H9 (cell line): ENCODE results near the gene BANP. TPM values are rescaled to one million over a fixed set of nuclear protein-coding genes. Genes with fewer than 3 reads are reported as not detected.
"Not testable (repeated sequence)": the region's sequence is repeated elsewhere in the genome, so short reads cannot be mapped to it uniquely, and the experiment has no call there.

Experiments
- DNase-seq: peaks from one replicate; pipeline ENCODE4 v3.0.0-alpha.2; 2017
- H2AFZ ChIP-seq: one replicate; pipeline ENCODE4 v1.6.1; 2013; ENCODE audit warnings: mild to moderate bottlenecking, low read length, control low read depth, moderate library complexity
- H2AK5ac ChIP-seq: 2 replicates; pipeline ENCODE4 v1.6.1; 2013; ENCODE audit warnings: low read length, control low read depth, mixed read lengths; ENCODE audit not compliant: insufficient read length
- H2BK120ac ChIP-seq: one replicate; pipeline ENCODE4 v1.6.1; 2013; ENCODE audit warnings: low read depth, mild to moderate bottlenecking, low read length, control low read depth, inconsistent platforms; ENCODE audit not compliant: poor library complexity, severe bottlenecking
- H2BK12ac ChIP-seq: 2 replicates; pipeline ENCODE4 v1.6.1; 2013; ENCODE audit warnings: low read length, control low read depth, mixed read lengths, low read depth; ENCODE audit not compliant: insufficient read length
- H2BK15ac ChIP-seq: 2 replicates; pipeline ENCODE4 v1.6.1; 2013; ENCODE audit warnings: low read depth, low read length, control low read depth
- H2BK20ac ChIP-seq: one replicate; pipeline ENCODE4 v1.6.1; 2013; ENCODE audit warnings: low read depth, mild to moderate bottlenecking, low read length, control low read depth, inconsistent platforms; ENCODE audit not compliant: poor library complexity, severe bottlenecking
- H2BK5ac ChIP-seq: 2 replicates; pipeline ENCODE4 v1.6.1; 2013; ENCODE audit warnings: low read length, control low read depth, mixed read lengths; ENCODE audit not compliant: insufficient read length
- H3K14ac ChIP-seq: 2 replicates; pipeline ENCODE4 v1.6.1; 2013; ENCODE audit warnings: low read length, control low read depth; ENCODE audit not compliant: insufficient read depth
- H3K18ac ChIP-seq: 2 replicates; pipeline ENCODE4 v1.6.1; 2013; ENCODE audit warnings: low read depth, mild to moderate bottlenecking, mixed read lengths, low read length, control low read depth; ENCODE audit not compliant: insufficient read length
- H3K23ac ChIP-seq: 2 replicates; pipeline ENCODE4 v1.6.1; 2013; ENCODE audit warnings: low read length, control low read depth, mixed read lengths, low read depth; ENCODE audit not compliant: insufficient read length
- H3K23me2 ChIP-seq: 2 replicates; pipeline ENCODE4 v1.6.1; 2013; ENCODE audit warnings: low read depth, mild to moderate bottlenecking, mixed read lengths, low read length, control low read depth; ENCODE audit not compliant: insufficient read length, poor library complexity, severe bottlenecking
- H3K27ac ChIP-seq: 2 replicates; pipeline ENCODE4 v1.5.1; 2013; ENCODE audit warnings: low read length, control low read depth, mixed read lengths, low read depth; ENCODE audit not compliant: insufficient read length
- H3K27me3 ChIP-seq: 2 replicates; pipeline ENCODE4 v1.6.1; 2013; ENCODE audit warnings: low read length, control low read depth, inconsistent platforms; ENCODE audit not compliant: insufficient read depth
- H3K4ac ChIP-seq: 2 replicates; pipeline ENCODE4 v1.6.1; 2013; ENCODE audit warnings: low read depth, mild to moderate bottlenecking, control low read depth, inconsistent platforms, low read length, moderate library complexity
- H3K4me1 ChIP-seq: 2 replicates; pipeline ENCODE4 v1.6.1; 2013; ENCODE audit warnings: low read length, control low read depth, inconsistent platforms; ENCODE audit not compliant: insufficient read depth
- H3K4me2 ChIP-seq: 2 replicates; pipeline ENCODE4 v1.6.1; 2013; ENCODE audit warnings: low read length, control low read depth, mixed read lengths; ENCODE audit not compliant: insufficient read length, insufficient read depth
- H3K56ac ChIP-seq: 2 replicates; pipeline ENCODE4 v1.6.1; 2013; ENCODE audit warnings: low read depth, mild to moderate bottlenecking, mixed read lengths, low read length, control low read depth; ENCODE audit not compliant: insufficient read length
- H3K79me1 ChIP-seq: 2 replicates; pipeline ENCODE4 v1.6.1; 2013; ENCODE audit warnings: low read depth, mild to moderate bottlenecking, moderate library complexity, low read length, control low read depth, inconsistent platforms; ENCODE audit not compliant: insufficient read depth, poor library complexity, severe bottlenecking
- H3K79me2 ChIP-seq: 2 replicates; pipeline ENCODE4 v1.6.1; 2013; ENCODE audit warnings: low read length, control low read depth, inconsistent platforms; ENCODE audit not compliant: insufficient read depth
- H3K9ac ChIP-seq: 2 replicates; pipeline ENCODE4 v1.6.1; 2013; ENCODE audit warnings: low read length, control low read depth, mixed read lengths; ENCODE audit not compliant: insufficient read length; ENCODE audit errors: extremely low read depth
- H3K9me3 ChIP-seq: one replicate; pipeline ENCODE4 v1.6.1; 2013; ENCODE audit warnings: low read depth, low read length, inconsistent platforms; ENCODE audit not compliant: control insufficient read depth
- H3T11ph ChIP-seq: one replicate; pipeline ENCODE4 v1.6.1; 2013; ENCODE audit warnings: mild to moderate bottlenecking, low read length, control low read depth, inconsistent platforms
- H4K20me1 ChIP-seq: one replicate; pipeline ENCODE4 v1.6.1; 2013; ENCODE audit not compliant: control insufficient read depth, insufficient read length, insufficient read depth
- H4K5ac ChIP-seq: 2 replicates; pipeline ENCODE4 v1.6.1; 2013; ENCODE audit warnings: low read depth, mild to moderate bottlenecking, mixed read lengths, low read length, control low read depth; ENCODE audit not compliant: insufficient read length
- H4K8ac ChIP-seq: replicated peaks from 2 replicates; pipeline ENCODE4 v1.6.1; 2013; ENCODE audit warnings: low read length, control low read depth, mixed read lengths, low read depth; ENCODE audit not compliant: insufficient read length
- H4K91ac ChIP-seq: 2 replicates; pipeline ENCODE4 v1.6.1; 2013; ENCODE audit warnings: low read depth, mild to moderate bottlenecking, moderate library complexity, mixed read lengths, low read length, control low read depth; ENCODE audit not compliant: insufficient read length
- H3K27ac Mint-ChIP-seq, 3 experiments: 2 replicates in 2 of 3; 3 replicates in 1 of 3; pipeline ENCODE4 v1.8.0; 2020 to 2021; ENCODE audit warnings: mixed read lengths in 3 of 3, mild to moderate bottlenecking in 1 of 3, moderate library complexity in 1 of 3
- H3K27me3 Mint-ChIP-seq: 2 replicates; pipeline ENCODE4 v1.8.0; 2021; ENCODE audit warnings: low read depth, mild to moderate bottlenecking, moderate library complexity, mixed read lengths
- H3K36me3 Mint-ChIP-seq, 3 experiments: 2 replicates in 2 of 3; 3 replicates in 1 of 3; pipeline ENCODE4 v1.8.0; 2020 to 2021; ENCODE audit warnings: low read depth in 3 of 3, mixed read lengths in 3 of 3; ENCODE audit not compliant: insufficient read depth in 1 of 3
- H3K4me1 Mint-ChIP-seq, 2 experiments: 2 replicates each; pipeline ENCODE4 v1.8.0; 2020; ENCODE audit warnings: mixed read lengths in 2 of 2
- H3K4me3 Mint-ChIP-seq, 2 experiments: 2 replicates in 1 of 2; 3 replicates in 1 of 2; pipeline ENCODE4 v1.8.0; 2020 to 2021; ENCODE audit warnings: mild to moderate bottlenecking in 2 of 2, mixed read lengths in 2 of 2, moderate library complexity in 1 of 2
- H3K9me3 Mint-ChIP-seq, 2 experiments: 2 replicates in 1 of 2; 3 replicates in 1 of 2; pipeline ENCODE4 v1.8.0; 2020; ENCODE audit warnings: mild to moderate bottlenecking in 2 of 2, mixed read lengths in 2 of 2, moderate library complexity in 1 of 2
- WGBS: extraction: QIAGEN DNeasy Blood & Tissue Kit; methylation state at CpG from one replicate; pipeline ENCODE4 v1.1.7; 2013; ENCODE audit warnings: missing lambda C conversion rate, low lambda C conversion rate, mixed read lengths; ENCODE audit not compliant: insufficient read length; ENCODE audit errors: extremely low coverage; 5-methylcytosine and 5-hydroxymethylcytosine counted together
- total RNA-seq: library from RNA; stranded (reverse); gene quantifications from 2 replicates; pipeline ENCODE4 v1.2.1, GENCODE V29; 2021

The BANP gene
- total RNA-seq, 1 experiment from 2014 or later: 24.9 TPM

- DNase-seq, H4K91ac ChIP-seq, H3K4ac ChIP-seq, H3K56ac ChIP-seq, H3K23me2 ChIP-seq, H4K5ac ChIP-seq, H3K9me3 ChIP-seq, H3K18ac ChIP-seq, H2BK120ac ChIP-seq, H3K14ac ChIP-seq, H2AFZ ChIP-seq, H2AK5ac ChIP-seq, H3K27me3 Mint-ChIP-seq, H2BK5ac ChIP-seq, H3K9me3 Mint-ChIP-seq, H3K79me1 ChIP-seq, H3K79me2 ChIP-seq, H3K27me3 ChIP-seq, H3K23ac ChIP-seq, H2BK20ac ChIP-seq, H3K4me1 ChIP-seq, H4K20me1 ChIP-seq, H3K27ac ChIP-seq, H4K8ac ChIP-seq, H3K4me3 Mint-ChIP-seq, H3K4me2 ChIP-seq, H2BK12ac ChIP-seq, H2BK15ac ChIP-seq, H3K9ac ChIP-seq, H3T11ph ChIP-seq: not testable (repeated sequence)
- Mint-ChIP-seq H3K36me3 (peaks cover 17 to 29% (median 29%) of the 10 kb centered on the region in 3 experiments; a peak in 6 of 7 replicates), H3K4me1 (peaks cover 2 to 20% of the 10 kb centered on the region in 2 experiments; a peak in 3 of 4 replicates), H3K27ac (peak overlapping the region in 1 of 3 experiments; percentile 49; a peak in 2 of 7 replicates)
- no CpG with 5 or more reads among the region's 5 CpGs for WGBS
These were observed 89.6 kb downstream of the BANP start for GRCh38 chr16:88040877-88041244.

DNA sequence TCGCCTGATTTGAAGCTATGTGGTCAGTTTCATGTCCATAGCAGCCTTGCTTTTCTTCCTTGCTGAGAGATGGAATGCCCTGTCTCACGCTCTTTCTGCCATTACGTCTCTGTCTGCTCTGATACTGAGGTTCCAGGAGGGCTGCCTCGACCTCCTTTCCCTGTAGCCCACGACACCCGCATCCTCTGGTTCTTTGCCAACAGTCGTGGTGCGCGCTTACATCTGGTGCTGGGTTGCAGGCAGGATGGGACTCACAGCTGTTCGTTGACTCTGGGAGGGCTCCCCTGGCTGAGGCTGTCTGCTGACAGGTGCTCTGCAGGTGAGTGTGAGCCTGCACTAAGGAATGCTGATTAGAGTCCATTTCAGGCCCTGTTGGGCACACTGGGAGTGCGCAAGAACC is 90.3 kb downstream of the BANP start:
- not testable (repeated sequence) for H3T11ph ChIP-seq, H3K18ac ChIP-seq, H3K9me3 Mint-ChIP-seq, H3K9me3 ChIP-seq, H3K4me3 Mint-ChIP-seq, DNase-seq, H3K14ac ChIP-seq, H2BK20ac ChIP-seq, H3K27ac ChIP-seq, H2AK5ac ChIP-seq, H3K27me3 ChIP-seq, H2BK15ac ChIP-seq, H3K79me2 ChIP-seq, H4K91ac ChIP-seq, H2BK5ac ChIP-seq, H2BK120ac ChIP-seq, H3K56ac ChIP-seq, H3K79me1 ChIP-seq, H4K20me1 ChIP-seq, H2AFZ ChIP-seq, H3K23me2 ChIP-seq, H4K8ac ChIP-seq, H3K4me1 ChIP-seq, H3K4ac ChIP-seq, H2BK12ac ChIP-seq, H3K23ac ChIP-seq, H4K5ac ChIP-seq, H3K9ac ChIP-seq, H3K27me3 Mint-ChIP-seq, H3K4me2 ChIP-seq
- H3K27ac Mint-ChIP-seq: peak overlapping the region; percentile 36 to 75 (median 44); a peak in 4 of 7 replicates
- H3K36me3 Mint-ChIP-seq: peaks cover 12 to 26% (median 23%) of the 10 kb centered on the region in 3 experiments; a peak in 6 of 7 replicates
- H3K4me1 Mint-ChIP-seq: peaks cover 2 to 15% of the 10 kb centered on the region in 2 experiments; a peak in 3 of 4 replicates
- no CpG with 5 or more reads among the region's 11 CpGs for WGBS
